Activated naive CD4-positive, alpha-beta T cell treated with anti-CD3 and anti-CD28 coated beads, Interleukin-2, amount 10 ng/mL, durations not matched to agents 5 hours and 36 hours (primary cell): ENCODE results near the gene EPSTI1. TPM values are rescaled to one million over a fixed set of nuclear protein-coding genes. Genes with fewer than 3 reads are reported as not detected.

Experiments used
- total RNA-seq, 2 experiments: library from RNA; stranded (reverse); gene quantifications; one replicate each; pipeline ENCODE4 v1.2.3, GENCODE V29; 2021

EPSTI1 gene
- 10 to 100 TPM; 37.4 to 41.7 TPM for total RNA-seq

GRCh38 chr13:42991898-42992763 lies at the start of gene EPSTI1:
Gene EPSTI1 (minus strand): TSS chr13:42992241. CDS start chr13:42992165, 76 bp downstream.

GRCh38 chr13:43023289-43023963 lies 31.4 kb upstream of the EPSTI1 start, which contains the start of gene DNAJC15:
Gene DNAJC15 (plus strand): TSS chr13:43023586. CDS start chr13:43023627, 41 bp downstream.

Other genes starting within 250 kb of the EPSTI1 start
- not detected for gene FAM216B, start 210.7 kb downstream of the EPSTI1 start, total RNA-seq
- 10 to 100 TPM; 13.9 to 15.6 TPM for gene DNAJC15, start 31.3 kb upstream of the EPSTI1 start, total RNA-seq